B cell (primary cell): ENCODE results near the gene NUCKS1. TPM values are rescaled to one million over a fixed set of nuclear protein-coding genes. Genes with fewer than 3 reads are reported as not detected.

Source experiments
- ATAC-seq: fragments of 200-7000 bp; cut with Tn5 transposase; one replicate; pipeline ENCODE4 v1.10.0; 2021; ENCODE audit warnings: low read depth, mild to moderate bottlenecking, moderate number of reproducible peaks, moderate library complexity
- CTCF ChIA-PET: fragments of 350-600 bp; sonication (Branson Sonifier 250); formaldehyde crosslinking; loops from one replicate; lab custom pipeline; 2021; ENCODE audit warnings: antibody characterized with exemption, inconsistent platforms; lab: Charles Lee
- POLR2A ChIA-PET: fragments of 350-600 bp; sonication (Branson Sonifier 250); formaldehyde crosslinking; loops from one replicate; lab custom pipeline; 2021; ENCODE audit warnings: antibody characterized with exemption; lab: Charles Lee
- DNase-seq: peaks from one replicate; pipeline ENCODE4 v3.0.0; 2013
- H2AFZ ChIP-seq: 2 replicates; pipeline ENCODE4 v1.6.1; 2012; ENCODE audit warnings: mild to moderate bottlenecking, low read depth, low read length; ENCODE audit not compliant: insufficient read depth, poor library complexity, severe bottlenecking
- H3K27ac ChIP-seq, 2 donors: 1 replicate in 1 of 2; 2 replicates in 1 of 2; pipeline ENCODE4 v1.5.1; 2012 to 2013; ENCODE audit warnings: low read length in 2 of 2, mild to moderate bottlenecking in 2 of 2, moderate library complexity in 1 of 2
- H3K27me3 ChIP-seq, 4 experiments: fragments of 200-600 bp in 1 of 4; sonication (generic) in 1 of 4; replicated peaks in 1 of 4; 1 replicate in 2 of 4; 2 replicates in 2 of 4; pipeline versions ENCODE4 v1.6.1 to v1.7.0; 2013 to 2016; ENCODE audit warnings: low read length in 3 of 4, mild to moderate bottlenecking in 2 of 4, mixed read lengths in 1 of 4, moderate library complexity in 1 of 4; ENCODE audit not compliant: insufficient read depth in 4 of 4, control insufficient read depth in 3 of 4; ENCODE audit errors: control extremely low read depth in 1 of 4
- H3K36me3 ChIP-seq, 2 experiments: replicated peaks in 1 of 2; 1 replicate in 1 of 2; 2 replicates in 1 of 2; pipeline versions ENCODE4 v1.6.1 to v1.7.1; 2013; ENCODE audit warnings: low read length in 1 of 2; ENCODE audit not compliant: insufficient read depth in 2 of 2, control insufficient read depth in 1 of 2; ENCODE audit errors: control extremely low read depth in 1 of 2, extremely low read depth in 1 of 2
- H3K4me1 ChIP-seq, 2 donors: fragments of 200-600 bp in 1 of 2; sonication (generic) in 1 of 2; 1 replicate in 1 of 2; 2 replicates in 1 of 2; pipeline versions ENCODE4 v1.5.1 to v1.6.1; 2013 to 2017; ENCODE audit warnings: low read length in 2 of 2; ENCODE audit not compliant: control insufficient read depth in 2 of 2, insufficient read depth in 2 of 2
- H3K4me2 ChIP-seq: replicated peaks from 2 replicates; pipeline ENCODE3; 2012; ENCODE audit warnings: mild to moderate bottlenecking, low read depth, low read length; ENCODE audit not compliant: poor library complexity, severe bottlenecking
- H3K4me3 ChIP-seq, 5 experiments: fragments of 200-600 bp in 1 of 5; sonication (generic) in 1 of 5; 1 replicate in 3 of 5; 2 replicates in 2 of 5; pipeline versions ENCODE4 v1.5.1 to v1.7.0; 2011 to 2016; ENCODE audit warnings: low read length in 4 of 5, mild to moderate bottlenecking in 4 of 5, low read depth in 2 of 5, control low read depth in 1 of 5, moderate library complexity in 1 of 5; ENCODE audit not compliant: insufficient read depth in 1 of 5; ENCODE audit errors: control extremely low read depth in 1 of 5, extremely low read depth in 1 of 5
- H3K79me2 ChIP-seq: fragments of 200-600 bp; sonication (generic); one replicate; pipeline ENCODE4 v1.6.0; 2016; ENCODE audit warnings: low read length; ENCODE audit not compliant: control insufficient read depth, insufficient read depth
- H3K9ac ChIP-seq: fragments of 200-600 bp; sonication (generic); 2 replicates; pipeline ENCODE4 v1.6.1; 2017; ENCODE audit warnings: mild to moderate bottlenecking, low read length, moderate library complexity
- H3K9me3 ChIP-seq, 3 donors: one replicate each; pipeline versions ENCODE4 v1.6.1 to v1.7.1; 2013; ENCODE audit warnings: low read length in 2 of 3; ENCODE audit not compliant: control insufficient read depth in 2 of 3, insufficient read depth in 1 of 3; ENCODE audit errors: control extremely low read depth in 1 of 3
- H4K20me1 ChIP-seq: 2 replicates; pipeline ENCODE4 v1.6.0; 2012; ENCODE audit warnings: mild to moderate bottlenecking, low read length; ENCODE audit not compliant: insufficient read depth, control insufficient read depth, poor library complexity, severe bottlenecking
- H3K27ac Mint-ChIP-seq: one replicate; pipeline ENCODE4 v1.8.0; 2021; ENCODE audit warnings: mixed read lengths
- H3K27me3 Mint-ChIP-seq: one replicate; pipeline ENCODE4 v1.8.0; 2021; ENCODE audit warnings: mixed read lengths
- H3K4me1 Mint-ChIP-seq: one replicate; pipeline ENCODE4 v1.8.0; 2021; ENCODE audit warnings: mixed read lengths
- H3K4me3 Mint-ChIP-seq: one replicate; pipeline ENCODE4 v1.8.0; 2021; ENCODE audit warnings: mixed read lengths
- H3K9me3 Mint-ChIP-seq: one replicate; pipeline ENCODE4 v1.8.0; 2022; ENCODE audit warnings: mixed read lengths; ENCODE audit not compliant: insufficient read depth
- EZH2 ChIP-seq: IDR thresholded peaks from 2 replicates; pipeline ENCODE4 v1.6.1; 2012; ENCODE audit warnings: borderline replicate concordance, low read depth, mild to moderate bottlenecking, moderate library complexity, low read length; ENCODE audit not compliant: insufficient read depth, poor library complexity, severe bottlenecking
- WGBS: methylation state at CpG from one replicate; pipeline ENCODE4 v1.1.5; 2013; ENCODE audit warnings: missing lambda C conversion rate; ENCODE audit not compliant: insufficient coverage; 5-methylcytosine and 5-hydroxymethylcytosine counted together
- intact Hi-C: fragments of 100-400 bp; cut with micrococcal nuclease; formaldehyde crosslinking; loops from one replicate; pipeline ENCODE4 v1.10.0; 2022
- polyA plus RNA-seq: library from polyadenylated mRNA; depleted of rRNA; stranded (reverse); fragments of >200 nt; gene quantifications from 2 replicates; pipeline ENCODE4 v1.2.3, GENCODE V29; 2012
- total RNA-seq, 2 donors: library from RNA; stranded (reverse); fragments of 120-200 nt in 1 of 2; gene quantifications; 1 replicate in 1 of 2; 2 replicates in 1 of 2; pipeline versions ENCODE4 v1.2.3 to v1.2.4, GENCODE V29; 2013 to 2022
- TF ChIP-seq, protein P1 (sequence below): fragments of 200-600 bp; IDR thresholded peaks from one replicate; pipeline ENCODE4 v1.8.0; 2022; ENCODE audit warnings: antibody characterized with exemption, mild to moderate bottlenecking

Gene NUCKS1
- total and polyA plus RNA-seq, 2 donors (not counting 1 experiment from before 2014, with no cell fraction given), result 6.5 to 90.1 TPM

DNA sequence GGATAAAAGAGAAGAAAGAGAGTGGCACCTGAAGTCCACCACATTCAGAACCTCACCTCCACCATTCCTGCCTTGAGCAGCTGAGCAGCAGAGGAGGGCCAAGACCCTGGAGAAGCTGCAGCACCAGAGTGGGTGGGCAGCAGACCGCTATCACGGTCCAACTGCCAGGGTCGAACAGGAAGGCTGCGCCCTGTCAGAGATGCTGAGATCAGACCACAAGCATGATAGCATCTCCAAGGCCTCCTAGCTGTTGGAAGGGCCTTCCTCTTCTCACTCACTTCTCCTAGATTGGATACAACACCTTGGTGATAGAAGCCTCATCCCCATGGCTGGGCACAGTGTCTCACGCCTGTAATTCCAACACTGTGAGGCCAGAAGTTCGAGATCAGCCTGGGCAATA lies 57.6 kb downstream of the NUCKS1 start:
- ATAC-seq, result no peak
- no peak overlapping the region for H3K4me3 Mint-ChIP-seq
- no peaks in the 10 kb centered on the region for H3K27me3 ChIP-seq
- H3K9me3 ChIP-seq, result no peaks in the 10 kb centered on the region
- H3K4me1 ChIP-seq, result peaks cover 12 to 13% of the 10 kb centered on the region in 2 donors
- H3K27ac Mint-ChIP-seq, result no peak overlapping the region
- no peak overlapping the region for H2AFZ ChIP-seq
- 64% methylated on average over 4 of the region's 6 CpGs for WGBS
- H3K36me3 ChIP-seq, result no peaks in the 10 kb centered on the region
- ChIA-PET POLR2A (no interaction called here), CTCF (interaction anchor here (3.5 kb wide), 1 partner anchor 33 kb away, joined by 29 read pairs; no protein-coding TSS in a partner anchor)
- H3K79me2 ChIP-seq, result no peaks in the 10 kb centered on the region
- no peak overlapping the region for H3K4me3 ChIP-seq
- no peaks in the 10 kb centered on the region for H4K20me1 ChIP-seq
- intact Hi-C loops, result no loop called here
- H3K4me2 ChIP-seq, result no peak overlapping the region
- no peak for DNase-seq
- TF ChIP-seq, protein P1, sequence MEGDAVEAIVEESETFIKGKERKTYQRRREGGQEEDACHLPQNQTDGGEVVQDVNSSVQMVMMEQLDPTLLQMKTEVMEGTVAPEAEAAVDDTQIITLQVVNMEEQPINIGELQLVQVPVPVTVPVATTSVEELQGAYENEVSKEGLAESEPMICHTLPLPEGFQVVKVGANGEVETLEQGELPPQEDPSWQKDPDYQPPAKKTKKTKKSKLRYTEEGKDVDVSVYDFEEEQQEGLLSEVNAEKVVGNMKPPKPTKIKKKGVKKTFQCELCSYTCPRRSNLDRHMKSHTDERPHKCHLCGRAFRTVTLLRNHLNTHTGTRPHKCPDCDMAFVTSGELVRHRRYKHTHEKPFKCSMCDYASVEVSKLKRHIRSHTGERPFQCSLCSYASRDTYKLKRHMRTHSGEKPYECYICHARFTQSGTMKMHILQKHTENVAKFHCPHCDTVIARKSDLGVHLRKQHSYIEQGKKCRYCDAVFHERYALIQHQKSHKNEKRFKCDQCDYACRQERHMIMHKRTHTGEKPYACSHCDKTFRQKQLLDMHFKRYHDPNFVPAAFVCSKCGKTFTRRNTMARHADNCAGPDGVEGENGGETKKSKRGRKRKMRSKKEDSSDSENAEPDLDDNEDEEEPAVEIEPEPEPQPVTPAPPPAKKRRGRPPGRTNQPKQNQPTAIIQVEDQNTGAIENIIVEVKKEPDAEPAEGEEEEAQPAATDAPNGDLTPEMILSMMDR, result no peak
- no peak for TF ChIP-seq EZH2
- H3K9me3 Mint-ChIP-seq, result no peaks in the 10 kb centered on the region
- H3K9ac ChIP-seq, result no peak overlapping the region
- H3K27ac ChIP-seq, result no peak overlapping the region
- H3K27me3 Mint-ChIP-seq, result peaks cover 4% of the 10 kb centered on the region
- peaks cover 10% of the 10 kb centered on the region for H3K4me1 Mint-ChIP-seq

DNA sequence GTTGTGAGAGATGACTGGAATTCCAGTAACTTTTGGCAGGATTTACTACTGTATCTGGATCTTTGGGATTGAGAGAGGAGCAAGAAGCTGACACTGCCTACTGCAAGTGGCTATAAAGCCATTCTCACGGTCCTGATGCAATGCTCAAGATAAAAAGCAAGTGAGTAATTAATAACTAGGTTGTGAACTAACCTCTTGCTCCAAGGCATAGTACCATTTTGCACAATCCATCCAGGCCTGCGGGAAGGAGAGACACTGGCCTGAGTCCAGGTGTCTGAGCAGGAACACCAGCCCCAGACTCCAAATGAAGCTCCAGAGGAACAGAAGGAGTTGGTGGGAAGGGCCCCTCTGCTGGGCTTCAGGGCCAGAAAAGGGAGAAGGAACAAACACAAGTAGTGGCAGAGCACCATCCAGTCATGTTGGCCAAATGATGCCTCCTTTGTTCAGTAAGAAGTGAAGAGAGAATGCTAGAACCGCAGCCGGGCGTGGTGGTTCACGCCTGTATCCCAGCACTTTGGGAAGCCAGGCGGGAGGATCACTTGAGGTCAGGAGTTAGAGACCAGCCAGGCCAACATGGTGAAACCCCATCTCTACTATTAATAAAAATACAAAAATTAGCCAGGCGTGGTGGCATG lies 59.7 kb downstream of the NUCKS1 start:
- Mint-ChIP-seq H3K9me3 (no peaks in the 10 kb centered on the region), H3K4me1 (peaks cover 10% of the 10 kb centered on the region), H3K27me3 (peaks cover 4% of the 10 kb centered on the region), H3K27ac (no peak overlapping the region), H3K4me3 (no peak overlapping the region)
- intact Hi-C loops, result no loop called here
- H3K4me3 ChIP-seq, result no peak overlapping the region
- no peak for DNase-seq
- 100% methylated on average over 5 of the region's 8 CpGs for WGBS
- no peaks in the 10 kb centered on the region for H4K20me1 ChIP-seq
- H2AFZ ChIP-seq, result no peak overlapping the region
- no peak overlapping the region for H3K4me2 ChIP-seq
- TF ChIP-seq EZH2, result no peak
- TF ChIP-seq, protein P1, result no peak
- no peaks in the 10 kb centered on the region for H3K27me3 ChIP-seq
- ATAC-seq, result no peak
- H3K9me3 ChIP-seq, result no peaks in the 10 kb centered on the region
- ChIA-PET CTCF (interaction anchor here (1.5 kb wide), 1 partner anchor 32 kb away, joined by 7 read pairs; no protein-coding TSS in a partner anchor), POLR2A (no interaction called here)
- peaks cover 12 to 13% of the 10 kb centered on the region in 2 donors for H3K4me1 ChIP-seq
- H3K36me3 ChIP-seq, result no peaks in the 10 kb centered on the region
- no peak overlapping the region for H3K27ac ChIP-seq
- H3K9ac ChIP-seq, result no peak overlapping the region
- H3K79me2 ChIP-seq, result no peaks in the 10 kb centered on the region
